ENCODE measurements around the gene NPM3.

DNA sequence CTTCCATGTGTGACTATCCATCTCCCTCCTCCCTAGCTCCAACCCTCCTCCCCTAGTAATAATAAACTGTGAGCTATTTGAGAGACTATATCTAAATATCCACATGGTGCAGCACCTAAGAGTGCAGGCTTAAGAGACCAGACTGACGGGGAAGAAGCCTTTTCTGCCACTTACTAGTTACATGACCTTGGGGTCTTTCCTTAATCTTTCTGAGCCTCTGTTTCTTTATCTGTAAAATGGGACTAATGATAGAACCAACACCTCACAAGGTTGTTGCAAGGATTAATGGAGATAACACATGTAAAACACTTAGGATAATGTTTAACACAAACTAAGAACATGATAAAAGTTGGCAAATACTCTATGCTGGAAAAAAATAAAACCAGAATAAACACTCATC is 51.1 kb downstream of the NPM3 start:
- TF ChIP-seq, protein P1, sequence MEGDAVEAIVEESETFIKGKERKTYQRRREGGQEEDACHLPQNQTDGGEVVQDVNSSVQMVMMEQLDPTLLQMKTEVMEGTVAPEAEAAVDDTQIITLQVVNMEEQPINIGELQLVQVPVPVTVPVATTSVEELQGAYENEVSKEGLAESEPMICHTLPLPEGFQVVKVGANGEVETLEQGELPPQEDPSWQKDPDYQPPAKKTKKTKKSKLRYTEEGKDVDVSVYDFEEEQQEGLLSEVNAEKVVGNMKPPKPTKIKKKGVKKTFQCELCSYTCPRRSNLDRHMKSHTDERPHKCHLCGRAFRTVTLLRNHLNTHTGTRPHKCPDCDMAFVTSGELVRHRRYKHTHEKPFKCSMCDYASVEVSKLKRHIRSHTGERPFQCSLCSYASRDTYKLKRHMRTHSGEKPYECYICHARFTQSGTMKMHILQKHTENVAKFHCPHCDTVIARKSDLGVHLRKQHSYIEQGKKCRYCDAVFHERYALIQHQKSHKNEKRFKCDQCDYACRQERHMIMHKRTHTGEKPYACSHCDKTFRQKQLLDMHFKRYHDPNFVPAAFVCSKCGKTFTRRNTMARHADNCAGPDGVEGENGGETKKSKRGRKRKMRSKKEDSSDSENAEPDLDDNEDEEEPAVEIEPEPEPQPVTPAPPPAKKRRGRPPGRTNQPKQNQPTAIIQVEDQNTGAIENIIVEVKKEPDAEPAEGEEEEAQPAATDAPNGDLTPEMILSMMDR (IDR thresholded peaks at IDR 0.05; ENCODE audit: insufficient read depth, low read length, poor library complexity, severe bottlenecking), result no peak
- no peak for TF ChIP-seq EZH2phosphoT487 (conservative IDR thresholded peaks at IDR 0.05; ENCODE audit: low read length)
